ENCODE data around the gene TGFBR3.

GRCh38 chr1:91836331-91837040 lies 49.5 kb downstream of the TGFBR3 start:
- TF ChIP-seq ELK1 (IDR thresholded peaks at IDR 0.05; ENCODE audit: borderline replicate concordance, low read depth, low read length) (no peak), CTCF (conservative IDR thresholded peaks at IDR 0.05; ENCODE audit: low read depth, low read length) (no peak), POLR2A (IDR thresholded peaks at IDR 0.05; ENCODE audit: low read depth, low read length) (no peak), BHLHE40 (IDR thresholded peaks at IDR 0.05; ENCODE audit: low read depth, low read length) (no peak), RAD21 (IDR thresholded peaks at IDR 0.05; ENCODE audit: low read length) (no peak), RFX5 (IDR thresholded peaks at IDR 0.05; ENCODE audit: low read depth, low read length) (no peak), CEBPB (IDR thresholded peaks at IDR 0.05; ENCODE audit: low read depth, low read length) (no peak), MAFK (IDR thresholded peaks at IDR 0.05; ENCODE audit: low read depth, low read length) (no peak), RCOR1 (IDR thresholded peaks at IDR 0.05; ENCODE audit: insufficient replicate concordance, low read length) (no peak), USF2 (IDR thresholded peaks at IDR 0.05; ENCODE audit: low read depth, low read length) (no peak), MXI1 (IDR thresholded peaks at IDR 0.05; ENCODE audit: borderline replicate concordance, low read depth, low read length) (no peak)
